NCI-H2029 (cell line): Measurements from ENCODE around the gene ITGA1.
"Not testable (repeated sequence)": the region's sequence is repeated elsewhere in the genome, so short reads cannot be mapped to it uniquely, and the experiment has no call there.

Experiments used
- DNase-seq: peaks from one replicate; lab custom pipeline; 2025; lab: John Stamatoyannopoulos, UW

ITGA1 gene

DNA sequence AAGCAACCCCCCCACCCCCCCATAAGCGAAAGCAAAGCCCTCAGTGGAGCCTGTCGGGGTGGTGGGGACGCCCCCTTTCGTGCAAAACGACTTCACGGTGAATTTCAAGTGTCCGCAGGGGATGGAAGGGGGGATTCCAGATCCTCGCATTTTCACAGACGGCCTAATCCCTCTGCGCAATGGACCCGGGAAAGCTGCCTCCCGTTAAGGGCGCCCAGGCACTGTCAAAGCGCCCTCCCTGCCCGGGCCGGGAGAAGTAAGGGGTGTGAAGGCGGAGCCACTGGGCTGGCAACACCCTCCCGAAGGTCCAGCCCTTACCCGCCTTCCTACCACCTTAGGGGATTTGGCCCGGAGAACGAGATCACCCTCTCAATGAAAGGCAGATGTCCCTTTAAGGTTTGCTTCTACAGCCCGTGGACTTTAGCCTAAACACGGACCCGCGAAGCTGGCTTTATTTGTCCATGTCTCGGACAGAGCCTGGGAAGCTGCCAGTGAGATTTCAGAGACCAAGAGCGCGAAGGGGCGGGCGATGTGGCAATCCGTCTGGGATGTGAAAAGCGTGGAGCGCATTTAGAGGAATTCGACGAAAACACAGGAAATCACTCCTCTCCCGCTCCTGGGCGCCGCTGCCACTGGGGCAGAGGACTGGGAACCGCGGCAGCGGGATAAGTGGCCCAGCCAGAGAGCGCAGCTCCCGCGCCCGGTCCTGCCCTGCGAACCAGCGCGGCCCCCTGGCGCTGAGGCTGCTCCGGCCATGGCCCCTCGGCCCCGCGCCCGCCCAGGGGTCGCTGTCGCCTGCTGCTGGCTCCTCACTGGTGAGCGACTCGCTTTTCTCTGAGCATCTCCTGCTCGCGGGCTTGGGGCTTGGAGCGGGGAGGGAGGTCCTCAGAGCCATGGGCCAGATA, at the start of gene ITGA1, which contains the start of gene PELO:
TSS of gene ITGA1 (plus strand) at position 317 of the 905 bp plus-strand sequence. CDS start at position 755, 438 bp downstream.
TSS of gene PELO (plus strand) at position 317 of the 905 bp plus-strand sequence. CDS start 12,479 bp downstream, outside the sequence.
- no peak for DNase-seq

DNA sequence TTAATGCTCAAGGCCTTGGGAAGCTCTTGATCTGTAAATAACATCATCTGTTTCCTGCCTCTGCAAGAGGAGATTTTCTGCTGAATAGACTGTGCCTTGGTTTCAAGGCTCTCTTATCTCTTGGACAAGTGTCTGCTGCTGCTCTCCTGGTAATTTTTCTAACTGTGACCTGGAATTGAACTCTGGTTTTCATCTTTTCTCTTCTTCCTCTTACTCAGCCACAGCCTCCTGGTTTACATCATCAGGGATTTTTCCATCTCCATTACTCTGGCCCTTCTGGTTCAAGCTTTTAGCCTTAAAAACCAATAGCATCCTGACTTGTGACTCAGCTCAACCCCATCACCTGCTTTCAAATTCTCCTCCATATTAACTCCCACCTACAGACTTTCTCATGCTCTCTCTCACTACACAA, 49.6 kb upstream of the ITGA1 start:
- no peak for DNase-seq

DNA sequence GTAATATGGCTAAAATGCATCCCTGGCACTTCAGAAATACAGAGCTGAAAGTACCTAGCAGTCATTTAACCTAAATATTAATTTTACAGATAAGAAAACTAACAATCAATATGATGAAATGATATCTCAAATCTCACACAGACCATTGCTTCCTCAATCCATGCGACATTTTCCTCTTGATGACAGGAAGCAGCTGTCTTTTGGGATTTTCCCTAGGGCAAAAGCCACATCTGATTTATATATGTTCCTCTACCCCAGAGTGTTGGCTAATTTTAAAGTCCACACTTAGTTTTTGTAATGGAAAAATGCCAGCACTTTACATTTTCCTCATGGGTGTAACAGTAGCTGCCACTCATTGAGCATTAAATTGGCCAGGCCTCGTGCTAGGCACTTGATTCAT, 47.7 kb upstream of the ITGA1 start:
- no peak for DNase-seq

- no peak for DNase-seq
These were observed 44.7 kb upstream of the ITGA1 start for GRCh38 chr5:52743012-52743411.

- no peak for DNase-seq
These were observed 44.2 kb upstream of the ITGA1 start for GRCh38 chr5:52743529-52743928.

GRCh38 chr5:52743970-52744369, 43.7 kb upstream of the ITGA1 start:
- no peak for DNase-seq

DNA sequence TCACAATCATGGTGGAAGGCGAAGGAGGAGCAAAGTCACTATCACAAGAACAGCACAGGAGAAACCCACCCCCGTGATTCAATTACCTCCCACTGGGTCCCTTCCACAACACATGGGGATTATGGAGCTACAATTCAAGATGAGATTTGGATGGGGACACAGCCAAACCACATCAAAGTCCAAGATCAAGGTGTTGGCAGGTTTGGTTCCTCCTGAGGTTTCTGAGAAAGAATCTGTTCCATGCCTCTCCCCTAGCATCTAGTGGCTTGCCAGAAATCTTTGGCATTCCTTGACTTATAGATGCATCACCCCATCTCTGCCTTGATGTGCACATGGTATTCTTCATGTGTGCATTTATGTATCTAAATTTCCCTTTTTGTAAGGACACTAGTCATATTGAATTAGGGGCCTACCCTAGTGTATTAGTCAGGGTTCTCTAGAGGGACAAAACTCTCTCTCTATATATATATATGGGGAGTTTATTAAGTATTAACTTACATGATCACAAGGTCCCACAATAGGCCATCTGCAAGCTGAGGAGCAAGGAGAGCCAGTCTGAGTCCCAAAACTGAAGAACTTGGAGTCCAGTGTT, 42.8 kb upstream of the ITGA1 start:
- not testable (repeated sequence) for DNase-seq

DNA sequence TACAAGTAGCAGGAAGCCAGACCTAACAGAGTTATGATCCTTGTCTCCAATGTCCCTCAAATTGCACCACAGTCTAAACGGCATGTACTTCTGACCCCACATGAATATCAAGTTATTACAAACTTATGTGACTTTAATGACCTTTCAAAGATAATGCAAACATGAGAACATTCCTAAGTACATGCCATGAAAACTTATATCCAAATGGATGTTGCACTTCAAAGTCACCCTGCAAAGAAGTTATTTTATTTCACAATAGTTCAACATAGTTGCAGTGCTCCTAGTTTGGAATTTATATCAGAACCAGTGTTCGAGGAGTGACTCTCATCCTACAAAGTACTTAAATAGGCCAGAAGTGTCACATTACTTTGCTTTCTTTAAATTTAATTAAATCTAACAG, 41.2 kb upstream of the ITGA1 start:
- no peak for DNase-seq

GRCh38 chr5:52748590-52748989, 39.1 kb upstream of the ITGA1 start:
- no peak for DNase-seq

- no peak for DNase-seq
These were observed 38.0 kb upstream of the ITGA1 start for GRCh38 chr5:52749666-52750065.

- no peak for DNase-seq
These were observed 36.6 kb upstream of the ITGA1 start for GRCh38 chr5:52751137-52751536.

GRCh38 chr5:52754051-52754450, 33.7 kb upstream of the ITGA1 start:
- DNase-seq, result no peak

DNA sequence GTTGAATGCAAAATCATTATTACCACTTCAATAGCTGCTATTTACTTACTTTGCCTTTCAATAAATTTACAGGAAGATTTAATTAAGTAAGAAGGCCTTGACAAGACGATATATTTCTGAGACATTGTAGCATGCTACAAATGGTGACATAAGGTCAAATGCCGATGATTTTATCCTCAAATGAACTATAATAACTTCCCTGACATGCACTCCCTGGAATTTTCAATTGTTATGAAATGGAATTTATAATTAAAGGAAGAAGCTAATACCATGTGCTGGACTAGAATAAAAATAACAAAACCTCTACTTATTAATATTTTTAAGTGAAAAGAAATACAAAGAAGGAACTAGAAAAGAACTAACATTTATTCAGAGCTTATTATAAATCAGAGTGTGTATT, 30.2 kb upstream of the ITGA1 start:
- DNase-seq, result no peak

DNA sequence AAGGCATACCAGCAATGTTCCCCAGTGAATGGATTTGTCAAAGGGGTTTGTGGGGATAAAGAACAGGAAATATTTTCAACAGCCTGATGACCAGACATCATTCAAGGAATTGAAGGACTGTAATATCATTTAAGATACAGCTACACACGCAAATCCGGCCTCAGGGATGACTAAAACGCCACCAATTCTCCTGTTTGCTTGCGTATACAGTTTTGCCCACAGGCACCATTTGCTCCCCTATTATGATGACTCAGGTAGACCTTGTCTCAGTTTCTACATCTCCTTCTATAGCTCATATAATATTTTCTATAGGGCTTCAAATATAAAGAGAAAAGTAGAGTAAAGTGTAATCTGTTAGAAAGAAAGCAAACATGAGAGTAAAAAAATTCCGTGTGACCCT, 29.7 kb upstream of the ITGA1 start:
- DNase-seq, result no peak

- DNase-seq, result no peak
These were observed 28.4 kb upstream of the ITGA1 start for GRCh38 chr5:52759331-52759730.

DNA sequence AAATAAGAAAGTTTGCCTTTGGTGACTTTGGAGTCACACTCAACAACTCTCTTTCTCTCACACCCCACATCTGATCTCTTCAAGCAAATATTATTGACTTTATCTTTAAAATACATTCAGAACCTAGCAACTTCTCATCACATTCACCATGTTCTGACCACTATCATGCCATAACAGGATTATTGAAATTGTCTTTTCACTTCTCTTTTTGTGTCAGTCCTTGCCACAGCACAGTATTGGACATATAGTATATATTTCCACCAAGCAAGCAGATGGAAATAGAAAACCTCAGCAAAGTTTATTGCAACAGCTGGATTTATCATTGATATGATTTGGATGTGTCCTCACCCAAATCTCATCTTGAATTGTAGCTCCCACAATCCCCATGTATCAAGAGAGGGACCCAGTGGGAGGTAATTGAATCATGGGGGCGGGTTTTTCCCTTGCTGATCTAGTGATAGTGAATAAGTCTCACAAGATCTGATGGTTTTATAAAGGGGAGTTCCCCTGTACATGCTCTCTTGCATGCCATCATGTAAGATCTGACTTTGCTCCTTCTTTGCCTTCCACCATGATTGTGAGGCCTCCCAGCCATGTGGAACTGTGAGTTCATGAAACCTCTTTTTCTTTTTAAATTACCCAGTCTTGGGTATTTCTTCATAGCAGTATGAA, 26.9 kb upstream of the ITGA1 start:
- DNase-seq, result no peak

GRCh38 chr5:52767217-52767743, 20.4 kb upstream of the ITGA1 start:
- DNase-seq, result no peak

- DNase-seq, result no peak
These were observed 19.8 kb upstream of the ITGA1 start for GRCh38 chr5:52767766-52768480.

DNA sequence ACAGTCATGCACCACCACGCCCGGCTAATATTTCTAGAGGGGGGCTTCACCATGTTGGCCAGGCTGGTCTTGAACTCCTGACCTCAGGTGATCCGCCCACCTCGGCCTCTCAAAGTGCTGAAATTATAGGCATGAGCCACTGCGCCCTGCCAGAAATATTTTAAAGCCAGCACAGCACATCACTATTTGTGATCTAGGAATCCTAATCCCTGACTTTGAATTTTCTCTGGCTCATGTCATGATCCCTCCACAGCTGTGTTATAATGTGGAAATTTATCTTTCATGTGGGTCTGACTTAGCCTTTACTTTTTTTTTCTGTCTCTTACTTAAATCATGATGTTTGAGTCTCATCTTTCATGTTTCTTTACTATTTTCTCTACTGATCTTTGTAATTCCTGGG, 18.7 kb upstream of the ITGA1 start:
- no peak for DNase-seq

GRCh38 chr5:52770287-52770939, 17.3 kb upstream of the ITGA1 start:
- DNase-seq, result no peak

DNA sequence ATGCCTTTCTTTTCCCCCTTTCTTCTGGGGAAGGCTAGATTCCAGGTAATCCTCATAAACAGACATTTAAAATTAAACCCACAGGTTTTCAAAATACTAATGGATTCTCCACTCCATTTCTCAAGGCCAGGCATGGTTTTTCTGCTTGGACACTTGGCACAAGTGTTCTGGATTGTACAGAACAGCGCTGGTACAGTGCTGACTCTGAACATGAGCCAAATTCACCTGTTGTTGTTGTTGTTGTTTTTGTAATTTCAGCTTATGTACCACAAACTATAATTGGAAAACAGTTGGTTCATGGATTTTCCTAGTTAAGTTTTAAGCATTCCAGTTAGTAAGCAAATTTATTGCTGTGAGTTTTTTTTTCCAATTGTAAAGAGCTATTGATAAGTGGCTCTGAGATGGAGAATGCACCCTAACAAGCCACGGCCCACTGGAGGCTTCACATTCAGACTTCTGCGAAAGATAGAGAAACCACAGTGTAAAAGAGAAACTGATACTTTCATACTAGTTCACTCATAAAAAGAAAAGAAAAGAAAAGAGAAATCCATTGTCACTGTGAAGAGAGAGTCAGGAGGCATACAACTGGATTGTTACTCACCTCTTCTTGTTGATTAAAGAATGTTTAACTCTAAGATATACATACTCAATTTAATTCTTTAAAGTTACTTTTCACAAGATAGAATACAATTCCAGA, 16.2 kb upstream of the ITGA1 start:
- no peak for DNase-seq
